ENCODE measurements around the gene HAO1.
A peak's percentile ranks its signal among the peaks of the same experiment; 100 is the strongest.

HAO1 gene

GRCh38 chr20:7938058-7938457 is 2.2 kb downstream of the HAO1 start:
- Histone ChIP-seq H3K4me3 (ENCODE audit: low read length) (no peak overlapping the region), H3K9me3 (ENCODE audit: insufficient read depth, low read length) (no peaks in the 10 kb centered on the region), H3K27ac (ENCODE audit: low read length) (no peak overlapping the region), H3K9ac (ENCODE audit: low read length) (no peak overlapping the region), H3K79me2 (ENCODE audit: low read length) (no peaks in the 10 kb centered on the region), H3K4me1 (ENCODE audit: low read length) (peaks cover 7% of the 10 kb centered on the region), H3K27me3 (ENCODE audit: low read depth, low read length) (peaks cover 20% of the 10 kb centered on the region), H2AFZ (ENCODE audit: low read depth, low read length) (no peak overlapping the region), H3K4me2 (ENCODE audit: low read length) (no peak overlapping the region), H4K20me1 (ENCODE audit: insufficient read depth, low read length) (no peaks in the 10 kb centered on the region), H3K36me3 (replicated peaks; ENCODE audit: low read depth, low read length) (no peaks in the 10 kb centered on the region)
- TF ChIP-seq CTCF (IDR thresholded peaks at IDR 0.05; ENCODE audit: low read depth, low read length): no peak
- no peak for TF ChIP-seq EZH2phosphoT487 (IDR thresholded peaks at IDR 0.05; ENCODE audit: low read depth)

GRCh38 chr20:7937328-7937727 is 2.9 kb downstream of the HAO1 start:
- TF ChIP-seq CTCF (IDR thresholded peaks at IDR 0.05; ENCODE audit: low read depth, low read length) (peak; percentile 14; the same call in 1 of the 2 replicates), EZH2phosphoT487 (IDR thresholded peaks at IDR 0.05; ENCODE audit: low read depth) (no peak)
- H2AFZ ChIP-seq (ENCODE audit: low read depth, low read length): no peak overlapping the region
- H3K9ac ChIP-seq (ENCODE audit: low read length): no peak overlapping the region
- peaks cover 7% of the 10 kb centered on the region for H3K4me1 ChIP-seq (ENCODE audit: low read length)
- peaks cover 20% of the 10 kb centered on the region for H3K27me3 ChIP-seq (ENCODE audit: low read depth, low read length)
- H3K4me3 ChIP-seq (ENCODE audit: low read length): no peak overlapping the region
- H3K4me2 ChIP-seq (ENCODE audit: low read length): no peak overlapping the region
- H3K27ac ChIP-seq (ENCODE audit: low read length): no peak overlapping the region
- H4K20me1 ChIP-seq (ENCODE audit: insufficient read depth, low read length): no peaks in the 10 kb centered on the region
- H3K9me3 ChIP-seq (ENCODE audit: insufficient read depth, low read length): no peaks in the 10 kb centered on the region
- no peaks in the 10 kb centered on the region for H3K36me3 ChIP-seq (replicated peaks; ENCODE audit: low read depth, low read length)
- H3K79me2 ChIP-seq (ENCODE audit: low read length): no peaks in the 10 kb centered on the region

- peak overlapping the region; percentile 59 for H3K4me2 ChIP-seq (ENCODE audit: low read length)
- H4K20me1 ChIP-seq (ENCODE audit: insufficient read depth, low read length): no peaks in the 10 kb centered on the region
- peaks cover 11% of the 10 kb centered on the region for H3K27me3 ChIP-seq (ENCODE audit: low read depth, low read length)
- H3K9ac ChIP-seq (ENCODE audit: low read length): no peak overlapping the region
- 0 out of 2 replicates have a peak overlapping the region, but pooled peaks have one; percentile 23 for H2AFZ ChIP-seq (ENCODE audit: low read depth, low read length)
- H3K4me1 ChIP-seq (ENCODE audit: low read length): peaks cover 11% of the 10 kb centered on the region
- TF ChIP-seq CTCF (IDR thresholded peaks at IDR 0.05; ENCODE audit: low read depth, low read length): no peak
- no peak for TF ChIP-seq EZH2phosphoT487 (IDR thresholded peaks at IDR 0.05; ENCODE audit: low read depth)
- H3K79me2 ChIP-seq (ENCODE audit: low read length): no peaks in the 10 kb centered on the region
- no peak overlapping the region for H3K27ac ChIP-seq (ENCODE audit: low read length)
- peak overlapping the region; percentile 23 for H3K4me3 ChIP-seq (ENCODE audit: low read length)
- no peaks in the 10 kb centered on the region for H3K9me3 ChIP-seq (ENCODE audit: insufficient read depth, low read length)
- H3K36me3 ChIP-seq (replicated peaks; ENCODE audit: low read depth, low read length): no peaks in the 10 kb centered on the region
These were observed 5.2 kb downstream of the HAO1 start for GRCh38 chr20:7935027-7935551.

- H3K9ac ChIP-seq (ENCODE audit: low read length): no peak overlapping the region
- H3K27me3 ChIP-seq (ENCODE audit: low read depth, low read length): peaks cover 11% of the 10 kb centered on the region
- H3K4me2 ChIP-seq (ENCODE audit: low read length): no peak overlapping the region
- no peaks in the 10 kb centered on the region for H3K9me3 ChIP-seq (ENCODE audit: insufficient read depth, low read length)
- no peaks in the 10 kb centered on the region for H3K36me3 ChIP-seq (replicated peaks; ENCODE audit: low read depth, low read length)
- H4K20me1 ChIP-seq (ENCODE audit: insufficient read depth, low read length): no peaks in the 10 kb centered on the region
- H3K4me1 ChIP-seq (ENCODE audit: low read length): peaks cover 14% of the 10 kb centered on the region
- no peak overlapping the region for H3K4me3 ChIP-seq (ENCODE audit: low read length)
- no peak for TF ChIP-seq EZH2phosphoT487 (IDR thresholded peaks at IDR 0.05; ENCODE audit: low read depth)
- TF ChIP-seq CTCF (IDR thresholded peaks at IDR 0.05; ENCODE audit: low read depth, low read length): no peak
- H2AFZ ChIP-seq (ENCODE audit: low read depth, low read length): no peak overlapping the region
- no peak overlapping the region for H3K27ac ChIP-seq (ENCODE audit: low read length)
- H3K79me2 ChIP-seq (ENCODE audit: low read length): no peaks in the 10 kb centered on the region
These were observed 6.9 kb downstream of the HAO1 start for GRCh38 chr20:7933346-7933745.
